ENCODE measurements around the gene FAM181B.

Gene FAM181B

GRCh38 chr11:82765466-82766034, 31.9 kb upstream of the FAM181B start:
- DNase-seq (ENCODE audit: low read depth, low spot score) = no peak
- Histone ChIP-seq H3K4me3 (no peak overlapping the region), H3K9ac (ENCODE audit: insufficient read length) (no peak overlapping the region), H3K9me3 (ENCODE audit: low read depth, low read length) (no peaks in the 10 kb centered on the region), H3K27ac (no peak overlapping the region), H3K36me3 (ENCODE audit: insufficient read depth, low read length) (no peaks in the 10 kb centered on the region)
- TF ChIP-seq FOXP2 (optimal IDR thresholded peaks at IDR 0.05; ENCODE audit: control extremely low read depth, extremely low read length, insufficient read depth) (no peak), POLR2AphosphoS5 (IDR thresholded peaks at IDR 0.05; ENCODE audit: borderline replicate concordance, low read depth, low read length) (no peak)

- Histone ChIP-seq H3K36me3 (ENCODE audit: insufficient read depth, low read length) (no peaks in the 10 kb centered on the region), H3K27ac (no peak overlapping the region), H3K4me3 (no peak overlapping the region), H3K9ac (ENCODE audit: insufficient read length) (no peak overlapping the region), H3K9me3 (ENCODE audit: low read depth, low read length) (no peaks in the 10 kb centered on the region)
- no peak for DNase-seq (ENCODE audit: low read depth, low spot score)
- no peak for TF ChIP-seq FOXP2 (optimal IDR thresholded peaks at IDR 0.05; ENCODE audit: control extremely low read depth, extremely low read length, insufficient read depth)
- no peak for TF ChIP-seq POLR2AphosphoS5 (IDR thresholded peaks at IDR 0.05; ENCODE audit: borderline replicate concordance, low read depth, low read length)
- no peak for TF ChIP-seq EZH2 (IDR thresholded peaks at IDR 0.05)
These were observed 29.5 kb upstream of the FAM181B start for GRCh38 chr11:82763167-82763566.

GRCh38 chr11:82759649-82760048, 26.0 kb upstream of the FAM181B start:
- no peaks in the 10 kb centered on the region for H3K9me3 ChIP-seq (ENCODE audit: low read depth, low read length)
- no peak overlapping the region for H3K4me3 ChIP-seq
- H3K36me3 ChIP-seq (ENCODE audit: insufficient read depth, low read length) = no peaks in the 10 kb centered on the region
- no peak for DNase-seq (ENCODE audit: low read depth, low spot score)
- no peak overlapping the region for H3K27ac ChIP-seq
- H3K9ac ChIP-seq (ENCODE audit: insufficient read length) = no peak overlapping the region
- TF ChIP-seq POLR2AphosphoS5 (IDR thresholded peaks at IDR 0.05; ENCODE audit: borderline replicate concordance, low read depth, low read length) (no peak), FOXP2 (optimal IDR thresholded peaks at IDR 0.05; ENCODE audit: control extremely low read depth, extremely low read length, insufficient read depth) (no peak), EZH2 (IDR thresholded peaks at IDR 0.05) (no peak)

GRCh38 chr11:82757660-82758357, 24.1 kb upstream of the FAM181B start:
- Histone ChIP-seq H3K9ac (ENCODE audit: insufficient read length) (no peak overlapping the region), H3K27ac (no peak overlapping the region), H3K36me3 (ENCODE audit: insufficient read depth, low read length) (no peaks in the 10 kb centered on the region), H3K4me3 (no peak overlapping the region), H3K9me3 (ENCODE audit: low read depth, low read length) (no peaks in the 10 kb centered on the region)
- DNase-seq (ENCODE audit: low read depth, low spot score) = no peak
- TF ChIP-seq FOXP2 (optimal IDR thresholded peaks at IDR 0.05; ENCODE audit: control extremely low read depth, extremely low read length, insufficient read depth) (no peak), EZH2 (IDR thresholded peaks at IDR 0.05) (no peak), POLR2AphosphoS5 (IDR thresholded peaks at IDR 0.05; ENCODE audit: borderline replicate concordance, low read depth, low read length) (no peak)

- Histone ChIP-seq H3K36me3 (ENCODE audit: insufficient read depth, low read length) (no peaks in the 10 kb centered on the region), H3K9ac (ENCODE audit: insufficient read length) (no peak overlapping the region), H3K4me3 (no peak overlapping the region), H3K9me3 (ENCODE audit: low read depth, low read length) (no peaks in the 10 kb centered on the region), H3K27ac (no peak overlapping the region)
- DNase-seq (ENCODE audit: low read depth, low spot score) = no peak
- no peak for TF ChIP-seq POLR2AphosphoS5 (IDR thresholded peaks at IDR 0.05; ENCODE audit: borderline replicate concordance, low read depth, low read length)
- no peak for TF ChIP-seq EZH2 (IDR thresholded peaks at IDR 0.05)
- no peak for TF ChIP-seq FOXP2 (optimal IDR thresholded peaks at IDR 0.05; ENCODE audit: control extremely low read depth, extremely low read length, insufficient read depth)
These were observed 23.3 kb upstream of the FAM181B start for GRCh38 chr11:82756765-82757639.

- Histone ChIP-seq H3K9me3 (ENCODE audit: low read depth, low read length) (no peaks in the 10 kb centered on the region), H3K36me3 (ENCODE audit: insufficient read depth, low read length) (no peaks in the 10 kb centered on the region), H3K27ac (no peak overlapping the region), H3K4me3 (no peak overlapping the region), H3K9ac (ENCODE audit: insufficient read length) (no peak overlapping the region)
- no peak for TF ChIP-seq FOXP2 (optimal IDR thresholded peaks at IDR 0.05; ENCODE audit: control extremely low read depth, extremely low read length, insufficient read depth)
- TF ChIP-seq POLR2AphosphoS5 (IDR thresholded peaks at IDR 0.05; ENCODE audit: borderline replicate concordance, low read depth, low read length) = no peak
- no peak for TF ChIP-seq EZH2 (IDR thresholded peaks at IDR 0.05)
- no peak for DNase-seq (ENCODE audit: low read depth, low spot score)
These were observed 20.7 kb upstream of the FAM181B start for GRCh38 chr11:82754410-82754809.

- no peaks in the 10 kb centered on the region for H3K36me3 ChIP-seq (ENCODE audit: insufficient read depth, low read length)
- no peak overlapping the region for H3K4me3 ChIP-seq
- H3K27ac ChIP-seq = no peak overlapping the region
- no peak for TF ChIP-seq EZH2 (IDR thresholded peaks at IDR 0.05)
- no peak for TF ChIP-seq POLR2AphosphoS5 (IDR thresholded peaks at IDR 0.05; ENCODE audit: borderline replicate concordance, low read depth, low read length)
- no peak for TF ChIP-seq FOXP2 (optimal IDR thresholded peaks at IDR 0.05; ENCODE audit: control extremely low read depth, extremely low read length, insufficient read depth)
- no peak for DNase-seq (ENCODE audit: low read depth, low spot score)
- no peaks in the 10 kb centered on the region for H3K9me3 ChIP-seq (ENCODE audit: low read depth, low read length)
- H3K9ac ChIP-seq (ENCODE audit: insufficient read length) = no peak overlapping the region
These were observed 20.3 kb upstream of the FAM181B start for GRCh38 chr11:82753921-82754320.

- H3K4me3 ChIP-seq = no peak overlapping the region
- DNase-seq (ENCODE audit: low read depth, low spot score) = no peak
- no peaks in the 10 kb centered on the region for H3K36me3 ChIP-seq (ENCODE audit: insufficient read depth, low read length)
- H3K27ac ChIP-seq = no peak overlapping the region
- TF ChIP-seq FOXP2 (optimal IDR thresholded peaks at IDR 0.05; ENCODE audit: control extremely low read depth, extremely low read length, insufficient read depth) = no peak
- TF ChIP-seq EZH2 (IDR thresholded peaks at IDR 0.05) = no peak
- TF ChIP-seq POLR2AphosphoS5 (IDR thresholded peaks at IDR 0.05; ENCODE audit: borderline replicate concordance, low read depth, low read length) = no peak
- no peaks in the 10 kb centered on the region for H3K9me3 ChIP-seq (ENCODE audit: low read depth, low read length)
- H3K9ac ChIP-seq (ENCODE audit: insufficient read length) = no peak overlapping the region
These were observed 19.1 kb upstream of the FAM181B start for GRCh38 chr11:82752801-82753200.

Data from SK-N-MC (cell line).